Measurements from ENCODE around the gene PNPLA8. TPM values are rescaled to one million over a fixed set of nuclear protein-coding genes. Genes with fewer than 3 reads are reported as not detected.

Gene PNPLA8
- total and polyA plus RNA-seq, 2 of the 4 experiments (the other 2 are of a cell fraction) = 7.0 to 14.5 TPM

- BruUV-seq (replicated peaks) = no TSS peak
- no CpG with 5 or more reads among the region's 1 CpG for WGBS, 2 experiments (ENCODE audit: extremely low coverage in 2 of 2, insufficient read length in 1 of 2)
- no peak overlapping the region for H2AFZ ChIP-seq (replicated peaks; ENCODE audit: low read length, poor library complexity)
Measured at GRCh38 chr7:108484137-108484536, 41.8 kb downstream of the PNPLA8 start.

More at GRCh38 chr7:108484137-108484536, 41.8 kb downstream of the PNPLA8 start:
- in situ Hi-C loops (cut with MboI; ENCODE audit: low sequenced_read_pairs) (loop anchor here (10.0 kb wide), 1 partner anchor 289 kb away; no protein-coding TSS in a partner anchor), intact Hi-C loops (cut with micrococcal nuclease) (no loop called here), dilution Hi-C loops (cut with HindIII; ENCODE audit: low sequenced_read_pairs, unreplicated experiment) (loop anchor here (25.0 kb wide), 1 partner anchor 297 kb away; no protein-coding TSS in a partner anchor)
- Histone ChIP-seq H4K8ac (ENCODE audit: low read depth in 2 of 2, low read length in 2 of 2) (no peak overlapping the region), H3K56ac (ENCODE audit: extremely low read depth, insufficient read depth, low read length) (no peak overlapping the region), H2BK15ac (ENCODE audit: low read depth, low read length) (no peak overlapping the region), H3K27ac (ENCODE audit: insufficient read depth, low read length) (no peak overlapping the region), H2BK5ac (ENCODE audit: low read depth, low read length, poor library complexity, severe bottlenecking) (no peak overlapping the region), H3K4me2 (ENCODE audit: low read depth, low read length) (no peak overlapping the region), H3K36me3 (ENCODE audit: control insufficient read depth, insufficient read depth, low read length) (peaks cover 1% of the 10 kb centered on the region; the same call in 1 of the 2 replicates), H3K9ac (ENCODE audit: low read depth, low read length) (no peak overlapping the region), H3K79me1 (ENCODE audit: low read depth in 1 of 2, low read length in 2 of 2) (no peaks in the 10 kb centered on the region), H4K5ac (ENCODE audit: low read depth, low read length) (no peak overlapping the region), H3K23ac (ENCODE audit: low read depth, low read length) (no peak overlapping the region), H4K20me1 (ENCODE audit: insufficient read depth, low read length) (no peaks in the 10 kb centered on the region), H3K4ac (ENCODE audit: low read depth, low read length) (no peak overlapping the region), H3K27me3 (ENCODE audit: control insufficient read depth, insufficient read depth, low read length) (no peaks in the 10 kb centered on the region), H3K9me1 (ENCODE audit: insufficient read depth, low read length) (0 out of 2 replicates have a peak, but pooled peaks cover 2% of the 10 kb centered on the region), H3K4me3 (ENCODE audit: insufficient read depth, low read depth, low read length) (no peak overlapping the region), H3K9me3 (ENCODE audit: control insufficient read depth, insufficient read depth, low read length) (no peaks in the 10 kb centered on the region), H2BK120ac (ENCODE audit: low read depth, low read length) (no peak overlapping the region), H3K18ac (ENCODE audit: low read depth, low read length) (no peak overlapping the region), H4K91ac (ENCODE audit: insufficient read depth, low read depth, low read length) (no peak overlapping the region), H2AK9ac (replicated peaks; ENCODE audit: low read depth, low read length, poor library complexity) (no peak overlapping the region), H3K14ac (replicated peaks; ENCODE audit: low read depth, low read length) (no peak overlapping the region), H3K4me1 (ENCODE audit: control insufficient read depth, insufficient read depth, low read length) (no peaks in the 10 kb centered on the region), H2BK20ac (ENCODE audit: low read depth, low read length) (no peak overlapping the region), H2AK5ac (ENCODE audit: low read depth, low read length) (no peak overlapping the region)
- ChIA-PET POLR2A (ENCODE audit: unreplicated experiment) (no interaction called here), CTCF (interaction anchor here (0.9 to 3.2 kb wide), 2 partner anchors 10 to 12 kb away, joined by 3 to 13 read pairs; no protein-coding TSS in a partner anchor)
- DNase-seq = no peak
- no peak for ATAC-seq (ENCODE audit: low read depth)
- no peak for TF ChIP-seq RAD21 (IDR thresholded peaks at IDR 0.05; ENCODE audit: low read length)
- TF ChIP-seq MXI1 (IDR thresholded peaks at IDR 0.05; ENCODE audit: borderline replicate concordance, low read depth, low read length) = no peak
- TF ChIP-seq ELK1 (IDR thresholded peaks at IDR 0.05; ENCODE audit: borderline replicate concordance, low read depth, low read length) = no peak
- no peak for TF ChIP-seq MAZ (IDR thresholded peaks at IDR 0.05; ENCODE audit: borderline replicate concordance, low read depth, low read length)
- TF ChIP-seq FOS (IDR thresholded peaks at IDR 0.05; ENCODE audit: low read depth, low read length) = no peak
- no peak for TF ChIP-seq RFX5 (IDR thresholded peaks at IDR 0.05; ENCODE audit: low read depth, low read length)
- TF ChIP-seq CTCF (conservative IDR thresholded peaks at IDR 0.05; ENCODE audit: low read depth, low read length) = no peak

Data from IMR-90 (cell line).